Psoas muscle (tissue), 8 donors: ENCODE data around the gene IGDCC3. TPM values are rescaled to one million over a fixed set of nuclear protein-coding genes. Genes with fewer than 3 reads are reported as not detected.
A peak's percentile ranks its signal among the peaks of the same experiment; 100 is the strongest.

Experiments
- ATAC-seq, 4 donors: fragments of 200-7000 bp; cut with Tn5 transposase; one replicate each; pipeline ENCODE4 v1.9.1; 2020; ENCODE audit warnings: moderate library complexity in 3 of 4, mild to moderate bottlenecking in 2 of 4
- DNase-seq, 2 donors: peaks; one replicate each; pipeline ENCODE4 v3.0.0-alpha.2; 2020
- H3K27ac ChIP-seq: fragments of 200-600 bp; one replicate; pipeline ENCODE4 v1.8.0; 2022
- H3K27me3 ChIP-seq, 3 donors: fragments of 200-600 bp in 1 of 3; one replicate each; pipeline versions ENCODE4 v1.6.1 to v1.8.0; 2013 to 2022; ENCODE audit warnings: low read length in 2 of 3, mild to moderate bottlenecking in 2 of 3, moderate library complexity in 1 of 3; ENCODE audit not compliant: insufficient read depth in 3 of 3
- H3K36me3 ChIP-seq, 2 donors: fragments of 200-600 bp in 1 of 2; one replicate each; pipeline versions ENCODE4 v1.6.1 to v1.8.0; 2013 to 2022; ENCODE audit warnings: low read depth in 1 of 2, mild to moderate bottlenecking in 1 of 2, moderate library complexity in 1 of 2; ENCODE audit not compliant: insufficient read depth in 1 of 2
- H3K4me1 ChIP-seq: fragments of 200-600 bp; one replicate; pipeline ENCODE4 v1.8.0; 2022
- H3K4me3 ChIP-seq: fragments of 200-600 bp; one replicate; pipeline ENCODE4 v1.8.0; 2022; ENCODE audit warnings: mild to moderate bottlenecking
- H3K9me3 ChIP-seq: fragments of 200-600 bp; one replicate; pipeline ENCODE4 v1.8.0; 2022
- WGBS, 3 donors: extraction: QIAGEN DNeasy Blood & Tissue Kit; methylation state at CpG; one replicate each; pipeline versions ENCODE4 v1.1.6 to v1.1.7; 2013; 5-methylcytosine and 5-hydroxymethylcytosine counted together
- intact Hi-C, 2 donors: fragments of 100-400 bp; cut with DNase I; formaldehyde crosslinking; loops; one replicate each; pipeline versions ENCODE4 v1.11.0 to v1.14.2; 2022
- polyA plus RNA-seq, 3 donors: library from polyadenylated mRNA; stranded (reverse); fragments of 200-250 nt; gene quantifications; one replicate each; pipeline ENCODE4 v1.2.3, GENCODE V29; 2013
- total RNA-seq, 4 donors: library from RNA; stranded (reverse); fragmentation: NEBNext Ultra II Directional in 2 of 4; extraction: Animal tissue kit (Norgen Biotek cat#: 25700) in 2 of 4; gene quantifications; one replicate each; pipeline versions ENCODE4 v1.2.1 to v1.2.4, GENCODE V29; 2021 to 2023
- TF ChIP-seq, protein P1 (sequence below): fragments of 200-600 bp; IDR thresholded peaks from one replicate; pipeline ENCODE4 v1.8.0; 2022; ENCODE audit warnings: antibody characterized with exemption
- donor health status: healthy with polysubstance abuse.
- donor health status: DM: no; HTN: no; CAD: no; lungs with moderate emphysema.
- donor health status: Bipolar disorder and iron deficiency.
- donor health status: healthy.
- donor health status: DM: yes; HTN: yes; CAD: no.
- donor health status: DM: no; HTN: no; CAD: no.
- donor health status: DM: no; HTN: no; CAD: no.
- donor health status: DM: yes; HTN: yes; CAD: no.

Gene IGDCC3
- total and polyA plus RNA-seq, 7 donors = not detected

DNA sequence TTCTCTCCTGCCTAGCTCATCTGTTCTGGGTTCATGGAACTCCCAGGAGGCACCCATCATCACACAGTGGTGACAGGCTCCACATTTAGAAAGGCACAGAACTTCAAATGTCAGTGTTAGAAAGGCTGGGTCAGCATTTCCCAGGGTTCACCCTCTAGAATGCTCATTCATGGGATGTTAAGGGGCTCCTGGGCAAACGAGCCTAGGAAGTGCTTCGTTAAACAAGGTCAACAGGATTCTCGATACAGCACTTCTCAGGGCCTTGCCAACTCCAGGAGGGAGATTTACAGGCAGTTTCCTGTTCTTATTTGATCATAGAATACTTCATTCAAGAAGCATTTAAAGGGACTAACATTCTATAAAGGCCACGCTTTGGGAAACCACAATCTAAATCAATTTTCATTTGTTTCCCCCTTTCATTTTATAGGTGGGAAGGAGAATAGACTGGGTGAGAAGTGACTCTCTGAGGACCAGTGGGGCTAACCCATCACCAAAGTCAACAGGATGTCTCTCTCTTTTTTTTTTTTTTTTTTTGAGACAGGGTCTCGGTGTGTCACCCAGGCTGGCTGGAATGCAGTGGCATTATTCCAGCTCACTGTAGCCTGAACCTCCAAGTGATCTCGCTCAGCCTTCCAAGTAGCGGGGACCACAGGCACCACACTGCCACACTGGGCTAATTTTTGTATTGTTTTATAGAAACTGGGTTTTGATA lies 30.7 kb upstream of the IGDCC3 start:
- WGBS, 3 donors = 33 to 52% (median 36%) methylated on average over 7 of the region's 7 CpGs
- Histone ChIP-seq H3K4me3 (no peak overlapping the region), H3K27ac (peak overlapping the region; percentile 78), H3K27me3 (no peaks in the 10 kb centered on the region), H3K36me3 (no peaks in the 10 kb centered on the region), H3K9me3 (no peaks in the 10 kb centered on the region), H3K4me1 (peaks cover 29% of the 10 kb centered on the region)
- intact Hi-C loops = no loop called here
- TF ChIP-seq, protein P1, sequence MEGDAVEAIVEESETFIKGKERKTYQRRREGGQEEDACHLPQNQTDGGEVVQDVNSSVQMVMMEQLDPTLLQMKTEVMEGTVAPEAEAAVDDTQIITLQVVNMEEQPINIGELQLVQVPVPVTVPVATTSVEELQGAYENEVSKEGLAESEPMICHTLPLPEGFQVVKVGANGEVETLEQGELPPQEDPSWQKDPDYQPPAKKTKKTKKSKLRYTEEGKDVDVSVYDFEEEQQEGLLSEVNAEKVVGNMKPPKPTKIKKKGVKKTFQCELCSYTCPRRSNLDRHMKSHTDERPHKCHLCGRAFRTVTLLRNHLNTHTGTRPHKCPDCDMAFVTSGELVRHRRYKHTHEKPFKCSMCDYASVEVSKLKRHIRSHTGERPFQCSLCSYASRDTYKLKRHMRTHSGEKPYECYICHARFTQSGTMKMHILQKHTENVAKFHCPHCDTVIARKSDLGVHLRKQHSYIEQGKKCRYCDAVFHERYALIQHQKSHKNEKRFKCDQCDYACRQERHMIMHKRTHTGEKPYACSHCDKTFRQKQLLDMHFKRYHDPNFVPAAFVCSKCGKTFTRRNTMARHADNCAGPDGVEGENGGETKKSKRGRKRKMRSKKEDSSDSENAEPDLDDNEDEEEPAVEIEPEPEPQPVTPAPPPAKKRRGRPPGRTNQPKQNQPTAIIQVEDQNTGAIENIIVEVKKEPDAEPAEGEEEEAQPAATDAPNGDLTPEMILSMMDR = no peak
- DNase-seq = peak in 1 of 2 donors; percentile 19
- peak in 3 of 4 donors; percentile 27 to 48 (median 28) for ATAC-seq

DNA sequence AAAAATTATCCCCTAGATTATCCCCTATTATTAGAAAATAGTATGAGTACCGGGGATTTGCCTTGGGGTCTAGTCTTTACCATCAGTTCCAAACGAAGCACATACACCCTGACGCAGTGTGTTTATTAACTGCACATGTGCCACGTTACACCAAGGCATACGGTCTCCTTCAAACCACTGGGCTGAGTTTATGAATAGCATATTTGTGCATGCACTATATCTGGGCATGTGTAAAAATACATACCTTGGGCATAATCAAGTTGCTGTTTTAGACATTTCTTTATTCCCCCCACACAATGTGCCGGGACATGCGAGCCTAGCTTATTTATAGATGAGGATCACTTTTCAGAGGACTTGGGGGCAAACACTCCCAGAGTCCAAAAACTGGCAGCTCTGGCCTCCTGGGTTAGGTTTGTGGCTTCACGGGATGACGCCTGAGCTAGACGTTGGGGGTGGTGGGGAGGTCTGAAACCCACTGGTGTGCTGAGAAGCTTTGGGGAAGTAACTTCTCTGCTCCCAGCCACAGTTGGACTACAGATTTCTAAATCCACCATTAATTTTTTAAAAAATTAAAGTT lies 28.7 kb upstream of the IGDCC3 start:
- H3K4me1 ChIP-seq = peaks cover 18% of the 10 kb centered on the region
- peak in 1 of 2 donors; percentile 35 for DNase-seq
- H3K27me3 ChIP-seq = no peaks in the 10 kb centered on the region
- H3K9me3 ChIP-seq = no peaks in the 10 kb centered on the region
- TF ChIP-seq, protein P1 = no peak
- no peaks in the 10 kb centered on the region for H3K36me3 ChIP-seq
- intact Hi-C loops = no loop called here
- H3K4me3 ChIP-seq = no peak overlapping the region
- ATAC-seq = peak; percentile 41 to 77 (median 62)
- peak overlapping the region; percentile 78 for H3K27ac ChIP-seq
- 24 to 35% (median 30%) methylated on average over 10 of the region's 10 CpGs for WGBS, 3 donors

DNA sequence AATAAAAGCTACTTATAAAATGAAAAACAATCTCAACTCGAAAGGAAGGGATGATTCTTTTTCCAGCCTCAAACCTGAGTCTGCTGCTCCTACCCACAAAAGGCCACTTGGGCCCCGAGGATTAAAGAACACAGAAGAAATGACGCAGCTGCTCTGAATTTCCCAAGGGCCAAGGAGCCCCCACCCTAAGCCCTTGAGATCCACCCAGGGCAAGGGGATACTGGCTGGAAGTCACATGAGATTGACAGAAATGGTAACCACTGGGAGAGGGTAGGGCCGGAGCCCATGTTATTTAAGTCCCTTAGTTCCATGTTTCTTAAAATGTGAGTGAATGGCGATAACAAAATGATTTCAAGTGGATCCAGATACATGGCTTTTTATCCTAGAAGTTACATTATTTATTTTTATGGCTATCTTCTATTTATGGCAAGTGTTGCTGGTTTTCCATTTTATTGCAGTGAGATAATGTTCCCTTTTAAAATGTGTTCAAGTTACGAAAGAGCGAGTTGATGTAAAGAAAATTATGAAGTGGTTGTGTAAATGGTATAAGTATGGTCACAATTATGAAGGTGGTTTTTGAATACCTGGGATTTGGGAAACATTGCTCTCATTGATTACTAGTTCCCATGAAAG lies 28.1 kb upstream of the IGDCC3 start:
- ATAC-seq (no peak), DNase-seq (peak in 1 of 2 donors; percentile 19)
- Histone ChIP-seq H3K27ac (peak overlapping the region; percentile 78), H3K4me1 (peaks cover 18% of the 10 kb centered on the region), H3K27me3 (no peaks in the 10 kb centered on the region), H3K36me3 (no peaks in the 10 kb centered on the region), H3K4me3 (peak overlapping the region; percentile 7), H3K9me3 (no peaks in the 10 kb centered on the region)
- intact Hi-C loops = no loop called here
- TF ChIP-seq, protein P1 = no peak
- 43 to 65% (median 47%) methylated on average over 7 of the region's 7 CpGs for WGBS, 3 donors

DNA sequence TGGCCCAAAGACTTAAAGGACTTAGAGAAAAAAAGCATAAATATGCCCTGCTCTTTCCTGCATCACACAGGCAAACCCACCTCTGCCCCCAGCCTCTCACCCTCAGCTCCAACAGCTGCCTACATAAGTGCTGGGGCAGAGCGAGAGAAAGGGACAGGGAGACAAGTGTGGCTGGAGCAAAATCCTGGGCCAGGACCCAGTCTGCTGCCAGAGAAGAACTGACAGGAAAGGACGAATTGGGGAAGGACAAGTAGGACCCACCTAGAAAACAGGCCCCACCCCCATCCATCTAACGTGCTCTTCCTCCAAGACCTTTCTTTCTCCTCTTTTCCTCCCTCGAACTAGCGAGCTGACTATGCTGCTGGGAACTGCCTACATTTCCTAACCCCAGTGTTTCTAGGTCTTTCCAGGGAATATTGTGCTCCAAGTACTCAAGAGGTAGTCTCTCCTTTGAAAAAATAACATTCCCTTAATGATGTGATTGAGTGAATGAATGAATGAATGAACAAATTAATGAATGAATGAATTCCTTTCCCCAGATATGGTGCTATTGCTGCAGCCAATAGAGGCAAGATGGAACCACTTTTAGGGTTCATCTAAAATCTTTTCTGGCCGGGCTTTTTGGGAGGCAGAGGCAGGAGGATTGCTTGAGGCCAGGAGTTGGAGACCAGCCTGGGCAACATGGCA lies 26.5 kb upstream of the IGDCC3 start:
- intact Hi-C loops = loop anchor here (5.0 kb wide), 3 partner anchors 33 to 128 kb away; partner anchors contain the start of gene HACD3 (in 1 of the 2)
- Histone ChIP-seq H3K27me3 (no peaks in the 10 kb centered on the region), H3K4me3 (no peak overlapping the region), H3K27ac (peak overlapping the region; percentile 44), H3K4me1 (peaks cover 26% of the 10 kb centered on the region), H3K36me3 (no peaks in the 10 kb centered on the region), H3K9me3 (no peaks in the 10 kb centered on the region)
- TF ChIP-seq, protein P1 = no peak
- WGBS, 3 donors = 70 to 85% (median 76%) methylated on average over 6 of the region's 6 CpGs
- no peak for ATAC-seq
- peak in 1 of 2 donors; percentile 19 for DNase-seq
